G401.6 (cell line): ENCODE results near the gene CRNN.

Experiments
- FAIRE-seq: peaks from 2 replicates; lab custom pipeline; 2012; peaks lifted over from hg19 to GRCh38; lab: Jason Lieb, UNC

Gene CRNN

DNA sequence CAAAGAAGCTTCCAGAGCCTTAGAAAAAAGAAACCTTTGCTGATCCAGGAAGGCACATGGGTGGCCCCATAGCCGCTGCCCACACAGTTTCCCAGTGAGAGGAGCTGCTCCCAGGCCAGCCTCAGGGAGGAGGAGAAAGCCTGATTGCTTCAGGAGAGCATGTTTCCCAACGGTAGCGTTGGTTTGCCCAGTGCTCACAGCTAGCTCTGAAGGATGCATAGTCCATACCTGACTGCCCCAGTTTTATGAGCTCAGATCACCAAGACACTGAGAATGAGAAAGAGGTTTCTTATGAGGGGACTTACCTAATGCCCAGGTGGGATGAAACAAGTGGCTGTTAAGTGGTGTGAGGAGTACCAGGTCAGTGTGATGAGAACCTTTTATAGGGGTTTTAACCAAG lies at the start of gene CRNN:
Gene CRNN, minus strand, starts transcription at position 355 of the 400 bp plus-strand sequence. CDS start 2,030 bp downstream, outside the sequence.
- no peak for FAIRE-seq

- FAIRE-seq: no peak
Observed at GRCh38 chr1:152462636-152463035, 48.6 kb upstream of the CRNN start.

DNA sequence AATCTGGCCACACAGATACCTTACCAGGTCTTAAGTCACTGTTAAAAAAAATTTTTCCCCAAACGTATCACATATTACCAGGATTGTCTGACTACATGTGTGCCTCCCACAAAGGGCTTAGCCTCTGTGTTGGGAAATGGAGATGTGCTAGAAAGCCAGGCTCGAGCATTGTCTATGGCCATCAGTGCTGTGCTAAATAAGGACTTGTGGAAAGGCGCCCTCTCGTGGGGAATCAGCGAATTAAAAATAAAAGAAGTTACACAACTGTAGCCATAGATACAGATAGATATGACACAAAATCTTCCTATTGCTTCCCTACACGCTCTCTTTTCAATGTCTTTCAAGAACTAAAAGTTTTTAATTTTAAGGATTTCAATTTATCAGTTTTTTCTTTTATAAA lies 47.5 kb upstream of the CRNN start:
- FAIRE-seq: peak; percentile 83

DNA sequence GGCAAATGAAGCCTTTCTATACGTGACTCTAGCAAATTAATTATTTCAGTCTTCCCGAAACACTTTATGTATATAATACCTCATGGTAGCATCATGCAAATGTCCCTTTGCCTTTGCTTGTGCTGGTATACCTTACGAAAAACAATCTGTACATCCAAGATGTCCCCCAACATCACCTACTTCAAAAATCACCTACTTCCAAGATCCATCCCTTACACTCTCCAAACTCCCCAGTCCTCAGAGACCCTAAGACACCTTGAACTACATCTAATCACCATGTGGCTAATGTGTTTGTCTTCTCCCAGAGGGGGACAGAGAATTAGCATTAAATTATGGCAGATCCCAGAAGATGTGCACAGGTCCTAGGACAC lies 46.5 kb upstream of the CRNN start:
- no peak for FAIRE-seq

DNA sequence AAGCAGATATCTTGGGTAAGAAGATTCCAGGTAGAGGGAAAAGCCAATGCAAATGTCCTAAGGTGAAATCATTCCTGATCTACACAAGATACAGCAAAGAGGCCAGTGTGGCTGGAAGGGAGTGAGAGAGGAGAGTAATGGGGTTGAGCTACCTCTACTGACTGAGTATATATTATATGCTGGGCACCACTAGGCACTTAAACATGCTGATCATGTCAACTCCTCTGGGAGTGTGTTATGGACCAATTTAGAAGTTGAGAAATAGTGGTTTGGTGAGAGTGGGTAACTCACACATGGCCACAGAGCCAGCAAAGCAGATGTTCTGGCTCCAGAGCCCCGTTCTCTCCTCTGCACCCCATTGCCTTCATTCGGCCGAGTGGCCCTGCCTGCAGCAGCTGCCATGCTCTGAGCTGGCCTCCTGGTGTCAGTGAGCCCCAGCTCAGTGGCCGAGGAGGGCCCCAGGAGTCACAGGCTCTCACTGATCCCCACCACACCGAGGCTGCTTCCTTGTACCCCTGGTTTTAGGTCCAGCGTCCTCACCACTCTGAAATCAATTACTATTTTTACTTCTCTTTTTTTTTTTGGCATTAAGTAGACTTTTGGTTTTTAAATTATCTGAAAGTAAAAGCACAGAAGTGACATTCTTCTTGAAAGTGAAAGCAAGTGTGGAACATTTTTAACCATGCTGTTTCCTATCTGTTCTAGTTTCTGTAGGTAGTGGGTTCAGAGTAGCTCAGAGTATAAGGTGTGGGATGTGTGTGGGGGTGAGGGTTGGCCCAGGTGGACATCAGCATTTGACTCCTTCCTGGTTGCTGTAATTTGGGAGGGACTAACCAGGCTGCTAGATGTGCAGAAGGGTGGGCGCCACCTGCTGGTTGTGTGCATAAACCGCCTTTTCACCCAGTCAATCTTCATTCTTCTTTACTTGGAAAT lies 45.8 kb upstream of the CRNN start:
- FAIRE-seq: no peak

GRCh38 chr1:152458384-152459185 lies 44.5 kb upstream of the CRNN start:
- FAIRE-seq: no peak

- no peak for FAIRE-seq
Observed at GRCh38 chr1:152457561-152457960, 43.5 kb upstream of the CRNN start.

DNA sequence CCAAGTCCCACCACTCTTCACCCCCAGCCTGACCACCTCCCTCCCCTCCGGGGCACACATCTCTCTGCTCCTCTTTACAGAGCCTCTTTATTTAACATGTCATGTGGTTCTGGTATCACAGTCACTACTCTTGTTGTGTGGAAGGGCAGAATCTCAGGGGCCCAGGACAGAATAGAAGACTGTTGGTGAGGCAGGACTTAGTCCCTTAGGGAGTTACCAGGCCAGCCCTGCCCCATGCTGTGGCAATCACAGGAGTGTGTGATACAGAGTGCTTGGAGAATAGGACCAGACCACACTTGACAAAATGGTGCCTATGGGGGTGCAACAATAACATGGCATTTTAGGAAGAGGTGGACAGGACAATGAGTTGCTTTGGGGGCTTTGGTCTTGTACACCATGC lies 43.0 kb upstream of the CRNN start:
- FAIRE-seq: no peak

- FAIRE-seq: no peak
Observed at GRCh38 chr1:152451254-152451653, 37.2 kb upstream of the CRNN start.

GRCh38 chr1:152449661-152450060 lies 35.6 kb upstream of the CRNN start:
- no peak for FAIRE-seq

DNA sequence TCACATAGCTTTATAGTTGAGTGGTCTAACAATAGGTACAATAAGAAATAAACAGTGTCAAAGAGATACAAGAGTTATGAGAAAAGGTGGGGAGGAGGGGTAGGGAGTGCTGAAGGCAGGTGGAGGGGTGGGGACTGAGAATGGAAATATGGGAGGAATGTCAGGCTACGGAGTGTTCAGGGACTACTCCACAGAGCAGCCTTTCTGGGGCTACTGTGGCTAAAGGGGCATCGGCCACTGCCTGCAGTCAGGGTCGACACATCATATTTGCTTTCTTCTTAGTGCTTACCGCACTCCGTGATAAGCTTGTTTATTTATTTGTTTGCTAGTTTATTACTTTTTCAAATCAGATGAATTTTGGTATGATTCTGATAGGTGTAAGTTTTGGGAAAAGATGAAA lies 34.4 kb upstream of the CRNN start:
- no peak for FAIRE-seq

- FAIRE-seq: no peak
Observed at GRCh38 chr1:152448095-152448494, 34.0 kb upstream of the CRNN start.

- no peak for FAIRE-seq
Observed at GRCh38 chr1:152447484-152447883, 33.4 kb upstream of the CRNN start.

DNA sequence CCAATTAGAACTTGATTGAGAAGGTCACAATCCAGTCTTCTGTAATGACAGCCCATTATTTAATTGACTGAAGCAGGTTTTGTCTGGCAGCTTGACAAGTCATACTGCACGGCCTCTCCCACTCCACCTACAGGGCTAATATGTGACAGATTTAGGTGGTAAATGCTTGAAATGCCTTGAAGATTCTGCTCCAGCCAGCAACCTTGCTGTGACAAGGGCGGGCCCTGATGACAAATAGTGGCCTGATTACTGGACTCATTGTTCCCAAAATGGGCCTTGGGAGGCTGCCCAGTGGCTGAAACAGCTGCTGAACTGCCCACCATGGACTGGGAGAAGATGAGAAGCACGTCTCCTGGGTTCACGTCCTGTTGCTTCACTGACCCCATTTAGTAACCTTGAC lies 30.0 kb upstream of the CRNN start:
- no peak for FAIRE-seq

GRCh38 chr1:152442765-152443164 lies 28.7 kb upstream of the CRNN start:
- FAIRE-seq: no peak

- no peak for FAIRE-seq
Observed at GRCh38 chr1:152442301-152442700, 28.2 kb upstream of the CRNN start.

DNA sequence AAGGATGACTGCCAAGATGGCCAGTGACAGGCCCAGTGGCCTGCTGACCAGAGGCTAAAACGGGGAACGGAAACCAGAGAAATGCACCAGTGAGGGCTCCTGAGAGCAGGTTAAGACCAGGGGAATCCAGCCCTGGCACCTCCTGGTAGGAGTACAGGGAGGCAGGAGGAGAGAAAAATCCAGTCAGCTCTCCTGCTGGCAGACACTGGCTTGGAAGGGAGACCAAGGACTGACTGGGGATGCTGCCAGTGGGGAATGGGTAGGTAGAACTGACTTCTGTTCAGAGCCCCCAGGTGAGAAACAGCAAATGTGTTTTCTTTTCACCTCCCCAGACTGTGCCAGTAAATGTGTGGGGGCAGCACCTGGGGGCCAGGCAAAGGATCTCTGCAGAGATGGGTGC lies 27.7 kb upstream of the CRNN start:
- FAIRE-seq: no peak

- FAIRE-seq: peak; percentile 66
Observed at GRCh38 chr1:152440635-152441471, 26.8 kb upstream of the CRNN start.

- no peak for FAIRE-seq
Observed at GRCh38 chr1:152436593-152437496, 22.8 kb upstream of the CRNN start.

- no peak for FAIRE-seq
Observed at GRCh38 chr1:152427458-152427857, 13.4 kb upstream of the CRNN start.

DNA sequence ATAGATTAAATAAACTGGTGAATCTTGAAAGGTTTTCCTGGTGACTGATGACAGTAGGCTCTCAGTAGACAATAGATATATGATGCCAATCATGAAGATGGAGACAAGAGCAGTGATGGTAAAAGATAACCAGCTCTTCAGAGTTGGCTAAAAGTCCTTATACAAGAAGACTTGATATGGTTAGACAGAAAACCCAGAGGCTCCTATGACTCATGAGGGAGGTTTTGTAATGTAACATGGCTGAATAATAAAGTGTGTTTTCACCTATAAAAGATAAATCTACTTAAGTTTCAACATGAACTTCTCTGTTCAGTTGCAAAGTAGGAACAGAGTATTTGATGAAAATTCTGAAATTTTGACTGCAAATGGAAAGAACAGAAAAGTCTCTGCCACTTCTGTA lies 12.7 kb upstream of the CRNN start:
- FAIRE-seq: no peak
